ENCODE data around the gene NDUFAF2.

The NDUFAF2 gene

GRCh38 chr5:61132559-61132958 is 187.6 kb downstream of the NDUFAF2 start:
- H3K4me3 ChIP-seq (ENCODE audit: low read depth, low read length): no peak overlapping the region
- TF ChIP-seq CTCF (IDR thresholded peaks at IDR 0.05; ENCODE audit: borderline replicate concordance, insufficient read depth, low read depth, low read length): no peak

GRCh38 chr5:61137835-61138234 is 192.8 kb downstream of the NDUFAF2 start:
- no peak overlapping the region for H3K4me3 ChIP-seq (ENCODE audit: low read depth, low read length)
- no peak for TF ChIP-seq CTCF (IDR thresholded peaks at IDR 0.05; ENCODE audit: borderline replicate concordance, insufficient read depth, low read depth, low read length)

- no peak overlapping the region for H3K4me3 ChIP-seq (ENCODE audit: low read depth, low read length)
- TF ChIP-seq CTCF (IDR thresholded peaks at IDR 0.05; ENCODE audit: borderline replicate concordance, insufficient read depth, low read depth, low read length): peak; percentile 36; the same call in 1 of the 2 replicates
Measured at GRCh38 chr5:61139094-61139873, 194.3 kb downstream of the NDUFAF2 start.

- TF ChIP-seq CTCF (IDR thresholded peaks at IDR 0.05; ENCODE audit: borderline replicate concordance, insufficient read depth, low read depth, low read length): no peak
- no peak overlapping the region for H3K4me3 ChIP-seq (ENCODE audit: low read depth, low read length)
Measured at GRCh38 chr5:61139931-61140330, 194.9 kb downstream of the NDUFAF2 start.

GRCh38 chr5:61141801-61142200 is 196.8 kb downstream of the NDUFAF2 start:
- no peak for TF ChIP-seq CTCF (IDR thresholded peaks at IDR 0.05; ENCODE audit: borderline replicate concordance, insufficient read depth, low read depth, low read length)

GRCh38 chr5:61142391-61142790 is 197.4 kb downstream of the NDUFAF2 start:
- TF ChIP-seq CTCF (IDR thresholded peaks at IDR 0.05; ENCODE audit: borderline replicate concordance, insufficient read depth, low read depth, low read length): no peak
- H3K4me3 ChIP-seq (ENCODE audit: low read depth, low read length): no peak overlapping the region

More at GRCh38 chr5:61141801-61142200, 196.8 kb downstream of the NDUFAF2 start:
- H3K4me3 ChIP-seq (ENCODE audit: low read depth, low read length): no peak overlapping the region

- no peak for TF ChIP-seq CTCF (IDR thresholded peaks at IDR 0.05; ENCODE audit: borderline replicate concordance, insufficient read depth, low read depth, low read length)
- no peak overlapping the region for H3K4me3 ChIP-seq (ENCODE audit: low read depth, low read length)
Measured at GRCh38 chr5:61142811-61143210, 197.8 kb downstream of the NDUFAF2 start.

All from GM12875 (cell line).